GM12891 (cell line): ENCODE data around the gene SEPTIN2.
"Not testable (repeated sequence)": the region's sequence is repeated elsewhere in the genome, so short reads cannot be mapped to it uniquely, and the experiment has no call there.

Source experiments
- DNase-seq: peaks from one replicate; pipeline ENCODE4 v3.0.0; 2011; ENCODE audit warnings: low spot score; ENCODE audit not compliant: insufficient read length
- FAIRE-seq: peaks from 2 replicates; lab custom pipeline; 2011; peaks lifted over from hg19 to GRCh38; lab: Jason Lieb, UNC
- PAX5 ChIP-seq: IDR thresholded peaks from 2 replicates; pipeline ENCODE4 v1.6.1; 2011; ENCODE audit warnings: low read length, moderate library complexity, mild to moderate bottlenecking; ENCODE audit not compliant: insufficient read depth, severe bottlenecking
- POLR2A ChIP-seq: IDR thresholded peaks from 2 replicates; pipeline ENCODE4 v1.6.1; 2011; ENCODE audit warnings: low read depth, low read length, control low read depth
- POLR2AphosphoS5 ChIP-seq: IDR thresholded peaks from 2 replicates; pipeline ENCODE4 v1.6.1; 2011; ENCODE audit warnings: low read depth, low read length, control low read depth
- POU2F2 ChIP-seq: IDR thresholded peaks from 2 replicates; pipeline ENCODE4 v1.6.1; 2011; ENCODE audit warnings: low read depth, mild to moderate bottlenecking, control low read depth, low read length, moderate library complexity
- SPI1 ChIP-seq: IDR thresholded peaks from 2 replicates; pipeline ENCODE4 v1.6.1; 2011; ENCODE audit warnings: low read depth, low read length, control low read depth
- TAF1 ChIP-seq: IDR thresholded peaks from 2 replicates; pipeline ENCODE4 v1.6.1; 2011; ENCODE audit warnings: low read depth, low read length, control low read depth

SEPTIN2 gene

GRCh38 chr2:241286348-241287090, 29.2 kb upstream of the SEPTIN2 start:
- peak; percentile 41 for FAIRE-seq
- TF ChIP-seq POLR2A (no peak), PAX5 (no peak), SPI1 (no peak), POU2F2 (no peak), TAF1 (no peak), POLR2AphosphoS5 (no peak)
- DNase-seq: no peak

DNA sequence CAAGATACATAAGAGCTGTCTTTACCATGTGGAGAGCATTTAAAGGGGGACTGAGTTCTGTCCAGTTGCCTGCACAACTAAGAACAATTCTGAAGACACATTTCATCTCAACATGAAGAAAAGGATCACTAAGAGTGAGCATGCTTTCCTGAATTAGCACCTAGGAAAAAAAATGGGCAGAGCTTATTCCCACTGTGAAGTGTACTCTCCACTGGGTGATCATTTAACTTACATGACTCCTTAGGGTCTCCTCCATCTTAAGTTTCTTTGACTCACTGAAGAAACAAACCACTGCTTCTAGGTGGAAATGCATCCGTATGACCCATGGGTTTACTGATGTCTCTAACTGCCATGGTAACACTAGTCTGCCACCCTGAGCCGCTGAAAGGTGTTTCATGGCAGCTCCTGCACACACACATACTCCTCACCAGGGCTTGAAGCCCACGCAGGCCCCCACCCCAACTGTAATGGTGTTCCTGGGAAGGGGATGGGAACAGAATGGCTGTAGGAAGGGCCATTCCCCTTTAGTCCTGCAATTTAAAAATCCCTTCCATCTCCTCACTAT, 27.3 kb upstream of the SEPTIN2 start:
- DNase-seq (no peak), FAIRE-seq (no peak)
- no peak for TF ChIP-seq TAF1

GRCh38 chr2:241289053-241289452, 26.7 kb upstream of the SEPTIN2 start:
- DNase-seq (no peak), FAIRE-seq (no peak)
- no peak for TF ChIP-seq POLR2A
- no peak for TF ChIP-seq POU2F2
- TF ChIP-seq PAX5: no peak
- no peak for TF ChIP-seq POLR2AphosphoS5
- TF ChIP-seq SPI1: no peak
- no peak for TF ChIP-seq TAF1

DNA sequence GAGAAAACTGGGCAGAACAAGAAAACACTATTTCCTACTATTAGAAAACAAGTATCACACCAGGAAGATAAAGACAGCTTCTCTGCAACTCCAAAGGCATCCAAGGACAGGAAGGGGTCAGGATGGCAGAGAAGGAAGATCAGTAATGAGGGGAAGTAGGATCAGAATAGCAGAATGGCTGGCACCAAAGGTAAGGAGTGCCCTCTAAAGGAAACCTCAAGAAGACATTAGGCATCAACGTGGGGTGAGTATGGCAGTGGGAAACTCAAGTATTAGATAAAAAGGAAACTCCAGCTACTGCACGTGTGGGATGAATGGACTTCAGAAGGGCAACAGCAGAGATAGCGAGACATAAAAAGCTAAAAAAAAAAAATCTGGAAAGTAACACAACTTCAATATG, 26.1 kb upstream of the SEPTIN2 start:
- DNase-seq: no peak
- TF ChIP-seq TAF1 (no peak), POLR2AphosphoS5 (no peak), SPI1 (no peak), POU2F2 (no peak), PAX5 (no peak)
- FAIRE-seq: no peak

DNA sequence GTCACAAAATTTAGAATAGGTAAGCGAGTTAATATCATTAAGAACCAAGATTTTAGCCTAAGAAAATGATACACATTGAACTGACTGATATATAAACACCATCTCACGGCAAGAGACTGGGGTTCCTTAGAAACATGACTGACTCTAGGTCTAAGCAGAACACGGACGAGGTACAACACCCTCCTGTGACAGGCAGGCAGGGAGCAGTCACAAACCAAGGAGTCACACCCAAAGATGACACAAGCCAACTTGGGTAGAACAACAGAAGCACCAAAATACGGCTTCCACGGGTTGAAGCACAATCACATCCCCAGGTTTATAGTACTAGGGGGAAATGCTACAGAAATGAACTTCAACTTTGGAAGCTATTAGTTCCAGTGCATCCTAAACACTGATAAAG, 24.6 kb upstream of the SEPTIN2 start:
- TF ChIP-seq POLR2A (no peak), PAX5 (no peak), SPI1 (no peak), POLR2AphosphoS5 (no peak), TAF1 (no peak), POU2F2 (no peak)

DNA sequence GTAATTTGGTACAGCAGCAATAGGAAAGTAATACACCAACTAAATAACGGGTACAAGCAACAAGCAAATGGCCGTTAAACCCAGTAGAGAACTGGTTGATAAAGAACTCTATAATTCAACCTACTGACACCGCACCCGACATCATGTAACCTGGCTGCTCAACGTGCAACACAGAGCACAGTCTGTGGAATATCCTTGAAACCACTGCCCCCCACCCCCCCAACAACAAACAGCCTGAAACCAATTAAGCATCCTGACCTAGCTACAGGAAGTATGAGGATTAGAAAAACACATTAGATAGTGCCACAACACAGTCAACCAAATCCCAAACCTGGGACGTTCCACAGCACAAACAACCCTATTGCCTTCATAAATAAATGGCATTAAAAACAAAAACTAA, 23.7 kb upstream of the SEPTIN2 start:
- no peak for TF ChIP-seq TAF1
- no peak for TF ChIP-seq POU2F2
- no peak for TF ChIP-seq POLR2A
- no peak for TF ChIP-seq POLR2AphosphoS5
- TF ChIP-seq SPI1: no peak
- TF ChIP-seq PAX5: no peak
- peak; percentile 50 for FAIRE-seq
- no peak for DNase-seq

More for the DNA sequence above, 24.6 kb upstream of the SEPTIN2 start:
- DNase-seq: no peak
- FAIRE-seq: no peak

DNA sequence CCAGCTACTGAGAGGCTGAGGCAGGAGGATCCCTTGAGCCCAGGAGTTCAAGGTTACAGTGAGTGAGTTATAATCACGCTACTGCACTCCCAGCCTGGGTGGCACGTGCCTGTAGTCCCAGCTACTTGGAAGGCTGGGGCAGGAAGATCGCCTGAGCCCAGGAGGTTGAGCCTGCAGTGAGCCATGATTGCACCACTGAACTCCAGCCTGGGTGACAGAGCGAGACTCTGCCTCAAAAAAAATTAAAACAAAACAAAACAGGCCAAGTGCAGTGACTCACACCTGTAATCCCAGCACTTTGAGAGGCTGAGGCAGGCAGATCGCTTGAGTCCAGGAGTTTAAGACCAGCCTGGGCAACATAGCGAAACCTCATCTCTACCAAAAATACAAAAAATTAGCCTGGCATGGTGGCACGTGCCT, 22.3 kb upstream of the SEPTIN2 start:
- not testable (repeated sequence) for DNase-seq, FAIRE-seq

- no peak for FAIRE-seq
- DNase-seq: no peak
- TF ChIP-seq POLR2AphosphoS5 (no peak), POU2F2 (no peak), POLR2A (no peak), SPI1 (no peak), TAF1 (no peak), PAX5 (no peak)
Observed at GRCh38 chr2:241295326-241296095, 20.2 kb upstream of the SEPTIN2 start.

DNA sequence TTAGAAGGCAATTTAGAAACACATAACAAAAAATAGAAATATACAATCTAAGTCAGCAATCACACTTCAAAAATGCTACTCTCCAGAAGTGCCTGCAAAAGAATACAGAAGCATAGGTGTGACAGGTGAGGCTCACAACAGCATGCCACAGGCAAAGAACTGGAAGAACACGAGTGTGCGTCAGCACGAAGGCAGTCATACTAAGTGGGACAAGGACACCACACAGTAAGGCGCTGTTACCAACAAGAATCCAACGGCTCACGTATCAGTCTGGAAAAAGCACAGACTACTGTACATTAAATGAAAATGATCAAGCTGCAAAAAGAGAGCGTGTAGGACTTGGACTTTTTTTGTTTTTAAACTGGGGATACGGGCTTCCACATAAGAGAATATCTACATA, 19.0 kb upstream of the SEPTIN2 start:
- FAIRE-seq (no peak), DNase-seq (no peak)
- TF ChIP-seq PAX5 (no peak), TAF1 (no peak), POLR2AphosphoS5 (no peak), SPI1 (no peak), POU2F2 (no peak), POLR2A (no peak)

DNA sequence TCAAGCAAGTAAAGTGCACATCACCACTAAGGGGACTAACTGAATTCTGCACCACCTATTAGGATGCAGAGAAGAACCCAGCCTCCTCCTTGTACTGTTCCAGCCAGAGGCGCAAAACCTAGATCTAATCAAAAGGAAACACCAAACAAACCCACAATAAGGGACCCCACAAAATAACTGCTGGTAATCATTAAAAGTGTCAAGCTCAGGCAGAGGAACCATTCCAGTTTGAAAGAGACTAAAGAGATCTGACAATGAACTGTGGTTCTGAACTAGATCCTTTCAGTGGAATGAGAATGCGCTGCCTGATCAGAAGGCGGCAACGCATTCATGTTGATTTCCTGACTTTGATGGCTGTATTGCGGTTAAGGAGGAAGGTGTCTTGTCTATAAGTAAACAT, 17.1 kb upstream of the SEPTIN2 start:
- peak; percentile 69 for FAIRE-seq
- DNase-seq: no peak
- TF ChIP-seq POU2F2: no peak

GRCh38 chr2:241300000-241300399, 15.7 kb upstream of the SEPTIN2 start:
- FAIRE-seq (peak; percentile 5), DNase-seq (no peak)
- TF ChIP-seq POLR2AphosphoS5: no peak
- no peak for TF ChIP-seq TAF1
- no peak for TF ChIP-seq SPI1
- no peak for TF ChIP-seq PAX5
- TF ChIP-seq POLR2A: no peak
- TF ChIP-seq POU2F2: no peak
